Brain microvascular endothelial cell (primary cell): ENCODE data around the gene DOCK1.

Experiments
- DNase-seq: peaks from one replicate; pipeline ENCODE4 v3.0.0-alpha.2; 2020
- H3K27ac ChIP-seq: fragments of 250-450 bp; sonication (Bioruptor Pico); 2 replicates; pipeline ENCODE4 v1.5.1; 2020; ENCODE audit warnings: mild to moderate bottlenecking, moderate library complexity
- H3K27me3 ChIP-seq: fragments of 250-450 bp; sonication (Bioruptor Pico); replicated peaks from 2 replicates; pipeline ENCODE4 v1.5.1; 2020; ENCODE audit warnings: mild to moderate bottlenecking
- H3K36me3 ChIP-seq: fragments of 250-450 bp; sonication (Bioruptor Pico); replicated peaks from 2 replicates; pipeline ENCODE4 v1.5.1; 2020; ENCODE audit warnings: mild to moderate bottlenecking
- H3K4me3 ChIP-seq: 2 replicates; pipeline ENCODE4 v1.5.1; 2011; ENCODE audit warnings: low read depth, mild to moderate bottlenecking, control low read depth, low read length, moderate library complexity
- in situ Hi-C: cut with HindIII; loops from 2 replicates; pipeline ENCODE4 v1.10.0; 2017; ENCODE audit warnings: low sequenced_read_pairs, low pct_ligation_motif_present
- TF ChIP-seq, protein P1 (sequence below): IDR thresholded peaks from 2 replicates; pipeline ENCODE4 v1.5.1; 2011; ENCODE audit warnings: low read depth, mild to moderate bottlenecking, moderate library complexity, low read length, control low read depth, inconsistent platforms; ENCODE audit errors: missing control alignments

DOCK1 gene

DNA sequence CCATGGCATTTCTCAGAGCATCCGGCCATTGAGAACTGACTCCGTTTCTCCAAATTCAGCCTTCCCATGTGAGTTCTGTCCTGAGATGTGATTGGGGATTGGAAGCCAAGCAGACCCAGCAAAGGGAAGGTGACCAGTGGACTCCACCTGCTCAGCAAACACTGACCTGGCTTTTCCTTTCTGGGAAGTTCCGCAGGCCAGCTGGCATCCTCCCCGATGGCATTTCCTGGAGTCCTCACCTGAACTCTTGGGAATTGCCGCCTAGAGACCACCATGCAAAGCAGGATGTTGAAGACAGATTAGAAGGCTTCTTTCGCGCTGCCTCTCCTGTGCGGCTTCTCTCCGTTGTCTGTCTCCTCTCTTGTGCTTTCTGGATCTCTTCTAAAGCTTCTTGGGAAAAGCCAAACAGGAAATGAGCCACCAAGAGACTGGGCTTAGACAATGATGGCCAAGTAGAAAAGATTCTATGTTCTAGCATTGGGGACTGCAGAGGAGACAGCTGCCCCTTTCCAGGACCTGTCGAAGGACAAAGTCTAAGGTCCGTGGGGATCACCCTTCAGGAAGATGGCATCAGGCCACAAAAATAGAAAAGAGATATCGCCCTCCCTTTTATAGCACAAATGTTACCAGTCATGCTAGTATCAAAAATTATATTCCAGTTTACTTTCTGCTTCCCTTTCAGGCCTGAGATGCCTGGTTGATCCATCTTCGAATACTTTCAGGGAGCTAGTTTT lies 394.9 kb downstream of the DOCK1 start:
- no peak for DNase-seq
- TF ChIP-seq, protein P1, sequence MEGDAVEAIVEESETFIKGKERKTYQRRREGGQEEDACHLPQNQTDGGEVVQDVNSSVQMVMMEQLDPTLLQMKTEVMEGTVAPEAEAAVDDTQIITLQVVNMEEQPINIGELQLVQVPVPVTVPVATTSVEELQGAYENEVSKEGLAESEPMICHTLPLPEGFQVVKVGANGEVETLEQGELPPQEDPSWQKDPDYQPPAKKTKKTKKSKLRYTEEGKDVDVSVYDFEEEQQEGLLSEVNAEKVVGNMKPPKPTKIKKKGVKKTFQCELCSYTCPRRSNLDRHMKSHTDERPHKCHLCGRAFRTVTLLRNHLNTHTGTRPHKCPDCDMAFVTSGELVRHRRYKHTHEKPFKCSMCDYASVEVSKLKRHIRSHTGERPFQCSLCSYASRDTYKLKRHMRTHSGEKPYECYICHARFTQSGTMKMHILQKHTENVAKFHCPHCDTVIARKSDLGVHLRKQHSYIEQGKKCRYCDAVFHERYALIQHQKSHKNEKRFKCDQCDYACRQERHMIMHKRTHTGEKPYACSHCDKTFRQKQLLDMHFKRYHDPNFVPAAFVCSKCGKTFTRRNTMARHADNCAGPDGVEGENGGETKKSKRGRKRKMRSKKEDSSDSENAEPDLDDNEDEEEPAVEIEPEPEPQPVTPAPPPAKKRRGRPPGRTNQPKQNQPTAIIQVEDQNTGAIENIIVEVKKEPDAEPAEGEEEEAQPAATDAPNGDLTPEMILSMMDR: no peak
- Histone ChIP-seq H3K27me3 (no peaks in the 10 kb centered on the region), H3K27ac (no peak overlapping the region), H3K36me3 (no peaks in the 10 kb centered on the region), H3K4me3 (no peak overlapping the region)
- in situ Hi-C loops: no loop called here

DNA sequence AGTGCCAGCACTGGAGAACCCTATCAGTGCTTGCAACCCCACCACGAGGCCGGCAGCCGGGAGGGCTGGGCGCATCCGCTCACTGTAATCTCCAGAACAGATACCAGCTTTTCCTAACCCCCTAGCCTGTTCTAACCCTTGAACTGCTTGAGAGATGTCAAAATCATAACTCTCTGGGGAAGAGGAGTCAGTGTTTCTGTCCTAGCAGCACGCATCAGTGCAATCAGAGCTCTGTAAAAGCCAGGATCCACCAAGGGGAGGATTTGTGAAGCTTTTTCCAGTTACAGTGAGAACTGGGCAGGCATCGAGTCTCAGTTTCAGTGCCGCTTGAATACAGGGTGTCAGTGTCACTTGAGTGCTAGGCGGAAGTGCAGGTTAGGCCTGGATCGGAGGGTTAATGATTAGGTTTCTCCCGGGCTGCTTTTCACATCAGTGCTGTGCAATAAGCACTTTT lies 395.7 kb downstream of the DOCK1 start:
- TF ChIP-seq, protein P1: no peak
- Histone ChIP-seq H3K4me3 (no peak overlapping the region), H3K27me3 (no peaks in the 10 kb centered on the region), H3K27ac (no peak overlapping the region), H3K36me3 (no peaks in the 10 kb centered on the region)
- no peak for DNase-seq
- in situ Hi-C loops: no loop called here

DNA sequence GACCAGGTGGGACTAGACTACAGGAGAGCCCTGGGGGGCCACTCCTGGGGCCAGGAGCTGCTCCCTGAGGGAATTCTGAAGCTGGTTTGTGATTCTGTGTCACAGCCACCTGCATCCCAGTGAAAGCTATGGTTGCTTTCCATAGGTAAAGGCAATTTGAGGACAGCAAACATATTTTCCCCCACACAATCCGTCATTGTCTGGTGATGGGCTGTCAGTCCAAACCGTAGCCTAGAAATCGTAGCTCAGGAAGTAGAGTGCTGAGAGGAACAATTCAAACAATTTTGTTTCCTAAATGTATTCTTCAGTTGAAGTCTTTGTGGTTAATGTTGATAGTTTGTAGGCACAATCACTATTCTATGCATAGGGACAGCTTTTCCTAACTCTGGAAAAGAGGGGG lies 397.1 kb downstream of the DOCK1 start:
- no peak for DNase-seq
- H3K27me3 ChIP-seq: no peaks in the 10 kb centered on the region
- H3K27ac ChIP-seq: no peak overlapping the region
- in situ Hi-C loops: no loop called here
- TF ChIP-seq, protein P1: no peak
- H3K4me3 ChIP-seq: no peak overlapping the region
- no peaks in the 10 kb centered on the region for H3K36me3 ChIP-seq

DNA sequence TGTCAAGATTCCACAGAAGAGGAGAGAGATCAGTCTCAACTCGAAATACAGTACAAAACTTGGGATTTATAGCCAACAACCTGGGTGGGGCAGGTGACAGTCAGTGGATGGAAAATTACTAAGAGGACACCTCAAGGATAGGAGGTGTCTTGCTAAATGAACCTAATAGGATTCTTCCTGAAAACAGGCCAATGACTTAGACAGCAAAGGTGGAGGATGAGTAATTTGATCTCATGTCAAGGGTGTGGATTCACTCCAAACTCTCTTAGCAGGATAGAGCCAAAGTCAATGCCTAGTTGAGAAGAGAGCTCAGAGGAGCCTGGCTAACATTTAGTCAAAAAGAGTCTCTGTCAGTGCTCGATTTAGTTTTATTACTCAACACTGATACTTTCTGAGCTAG lies 397.9 kb downstream of the DOCK1 start:
- in situ Hi-C loops: no loop called here
- Histone ChIP-seq H3K4me3 (no peak overlapping the region), H3K27ac (no peak overlapping the region), H3K36me3 (no peaks in the 10 kb centered on the region), H3K27me3 (no peaks in the 10 kb centered on the region)
- DNase-seq: no peak
- TF ChIP-seq, protein P1: no peak

DNA sequence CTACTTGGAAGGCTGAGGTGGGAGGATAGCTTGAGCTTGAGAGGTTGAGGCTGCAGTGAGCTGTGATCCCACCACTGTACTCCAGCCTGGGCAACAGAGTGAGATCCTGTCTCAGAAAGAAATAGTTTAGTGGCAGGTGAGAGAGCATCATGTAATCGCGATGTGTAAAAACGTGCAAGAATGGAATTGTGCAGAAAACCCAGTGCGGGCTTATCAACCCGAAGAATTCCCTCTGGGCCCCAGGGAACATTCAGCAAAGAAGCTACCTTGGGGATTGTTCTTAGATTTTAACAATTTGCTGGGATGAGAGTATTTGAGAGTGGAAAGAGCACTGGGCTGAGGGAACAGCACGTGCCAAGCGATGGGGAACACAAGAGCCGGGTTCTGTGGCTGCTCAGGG lies 398.5 kb downstream of the DOCK1 start:
- DNase-seq: no peak

More for the DNA sequence above, 398.5 kb downstream of the DOCK1 start:
- TF ChIP-seq, protein P1: no peak
- H3K4me3 ChIP-seq: no peak overlapping the region
- H3K27ac ChIP-seq: no peak overlapping the region
- no peaks in the 10 kb centered on the region for H3K27me3 ChIP-seq
- in situ Hi-C loops: no loop called here
- H3K36me3 ChIP-seq: no peaks in the 10 kb centered on the region
